Measurements from ENCODE around the gene GPATCH11.

The GPATCH11 gene

DNA sequence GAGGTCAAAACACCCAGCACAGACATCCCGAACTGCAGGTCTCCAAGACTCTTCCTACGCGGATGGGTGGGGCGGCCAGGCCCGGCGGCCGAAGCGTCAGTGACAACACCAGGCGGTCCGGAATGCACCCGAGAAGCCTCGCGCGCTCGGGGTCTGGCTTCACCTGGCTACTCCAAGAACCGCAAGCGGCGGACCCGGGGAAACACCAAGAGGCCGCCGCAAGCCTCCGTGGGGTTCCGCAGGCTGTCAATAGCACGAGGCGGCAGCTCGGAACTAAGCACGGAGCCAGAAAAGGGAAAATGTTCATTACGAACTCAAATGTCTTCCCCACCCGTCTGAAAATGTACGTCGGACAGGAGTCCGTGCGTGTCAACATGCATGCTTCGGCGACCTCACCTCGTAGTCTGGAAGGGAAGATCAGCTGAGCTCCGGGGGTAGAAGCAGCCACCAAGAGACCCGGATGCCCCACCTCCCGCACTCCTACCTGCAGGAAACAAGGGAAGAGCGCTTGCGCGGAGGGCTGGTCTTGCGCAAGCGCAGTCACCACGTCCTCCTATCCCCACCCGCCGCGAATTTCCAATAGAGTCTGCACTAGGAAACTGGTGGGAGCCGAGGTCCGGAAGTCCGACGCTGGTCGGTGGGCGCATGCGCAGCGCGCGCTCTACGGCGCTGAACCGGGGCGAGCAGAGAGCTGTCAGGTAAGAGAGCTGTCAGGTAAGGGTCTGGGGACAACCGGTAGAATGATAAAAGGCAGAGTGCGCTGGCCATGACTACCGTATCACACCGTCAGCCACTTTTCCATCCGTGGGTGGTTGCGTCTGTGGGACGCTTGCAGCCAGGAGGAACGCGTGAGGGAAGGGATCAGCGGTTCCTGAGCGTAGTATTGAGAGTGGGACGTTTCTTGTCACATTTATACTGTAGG is at the start of gene GPATCH11, which contains the start of gene HEATR5B:
TSS of gene GPATCH11 (plus strand) at position 646 of the 922 bp plus-strand sequence. CDS start 3,864 bp downstream, outside the sequence.
TSS of gene HEATR5B (minus strand) at position 500 of the 922 bp plus-strand sequence. CDS start 958 bp downstream, outside the sequence.
- peaks cover 10% of the 10 kb centered on the region for H3K4me1 ChIP-seq (ENCODE audit: control insufficient read depth, insufficient read depth, low read length)
- H3K9ac ChIP-seq (ENCODE audit: low read length), result peak within 1 kb of the TSS; percentile 69
- H3K27ac ChIP-seq (ENCODE audit: low read depth, low read length), result peak within 1 kb of the TSS; percentile 53
- peak within 1 kb of the TSS; percentile 96 for H3K4me3 ChIP-seq (ENCODE audit: low read length)
- no peaks in the 10 kb centered on the region for H3K27me3 ChIP-seq (ENCODE audit: control insufficient read depth, insufficient read depth, low read length)
- peaks cover 2% of the 10 kb centered on the region for H3K36me3 ChIP-seq (ENCODE audit: control insufficient read depth, insufficient read depth, low read length)

- no peak overlapping the region for H3K4me3 ChIP-seq (ENCODE audit: low read length)
- H3K27ac ChIP-seq (ENCODE audit: low read depth, low read length), result no peak overlapping the region
- H3K36me3 ChIP-seq (ENCODE audit: control insufficient read depth, insufficient read depth, low read length), result no peaks in the 10 kb centered on the region
- no peaks in the 10 kb centered on the region for H3K27me3 ChIP-seq (ENCODE audit: control insufficient read depth, insufficient read depth, low read length)
- no peaks in the 10 kb centered on the region for H3K4me1 ChIP-seq (ENCODE audit: control insufficient read depth, insufficient read depth, low read length)
- H3K9ac ChIP-seq (ENCODE audit: low read length), result no peak overlapping the region
These were observed 46.5 kb upstream of the GPATCH11 start for GRCh38 chr2:37037771-37038170.

DNA sequence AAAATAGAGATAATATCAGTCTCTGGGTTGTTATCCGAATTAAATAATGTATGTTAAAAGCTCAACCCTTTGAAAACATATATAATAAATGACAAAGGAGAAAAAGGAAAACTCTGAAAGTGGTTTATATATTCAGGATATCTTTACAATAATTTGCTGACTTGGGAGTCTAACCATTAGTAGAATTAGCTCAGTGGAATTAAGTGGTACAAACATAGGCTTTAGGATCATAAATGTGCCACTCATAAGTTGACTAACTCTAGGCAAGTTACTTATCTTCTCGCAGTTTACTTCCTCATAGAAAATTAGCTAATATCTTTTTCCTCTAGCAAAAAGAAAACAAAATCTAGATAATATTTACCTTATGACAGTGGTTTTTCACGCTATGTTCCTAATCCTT is 44.7 kb upstream of the GPATCH11 start:
- Histone ChIP-seq H3K27me3 (ENCODE audit: control insufficient read depth, insufficient read depth, low read length) (no peaks in the 10 kb centered on the region), H3K27ac (ENCODE audit: low read depth, low read length) (no peak overlapping the region), H3K9ac (ENCODE audit: low read length) (no peak overlapping the region), H3K4me1 (ENCODE audit: control insufficient read depth, insufficient read depth, low read length) (no peaks in the 10 kb centered on the region), H3K4me3 (ENCODE audit: low read length) (no peak overlapping the region), H3K36me3 (ENCODE audit: control insufficient read depth, insufficient read depth, low read length) (no peaks in the 10 kb centered on the region)

GRCh38 chr2:37052600-37053332 is 31.6 kb upstream of the GPATCH11 start:
- Histone ChIP-seq H3K36me3 (ENCODE audit: control insufficient read depth, insufficient read depth, low read length) (peaks cover 15% of the 10 kb centered on the region), H3K4me1 (ENCODE audit: control insufficient read depth, insufficient read depth, low read length) (no peaks in the 10 kb centered on the region), H3K27me3 (ENCODE audit: control insufficient read depth, insufficient read depth, low read length) (no peaks in the 10 kb centered on the region), H3K27ac (ENCODE audit: low read depth, low read length) (no peak overlapping the region), H3K4me3 (ENCODE audit: low read length) (no peak overlapping the region), H3K9ac (ENCODE audit: low read length) (no peak overlapping the region)

DNA sequence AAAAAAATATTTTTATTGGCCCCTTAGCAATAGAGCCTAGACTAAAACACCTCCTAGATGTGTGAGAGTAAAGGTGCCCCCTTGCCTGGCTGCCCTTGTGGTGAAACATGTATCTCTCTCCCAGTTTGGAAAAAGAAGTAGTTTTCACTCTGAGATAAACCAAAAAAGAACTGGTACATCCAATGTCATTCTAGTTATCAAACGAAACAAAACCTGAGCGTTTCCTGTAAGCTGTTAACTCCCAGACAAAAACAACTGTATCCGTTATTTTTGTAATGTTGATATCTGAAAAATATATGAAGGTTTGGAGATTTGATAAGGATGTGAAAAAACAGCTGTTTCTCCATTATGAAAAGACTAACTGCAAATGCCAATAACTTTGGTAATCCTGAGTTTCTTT is 24.5 kb upstream of the GPATCH11 start:
- no peak overlapping the region for H3K4me3 ChIP-seq (ENCODE audit: low read length)
- H3K36me3 ChIP-seq (ENCODE audit: control insufficient read depth, insufficient read depth, low read length), result peaks cover 19% of the 10 kb centered on the region
- no peaks in the 10 kb centered on the region for H3K4me1 ChIP-seq (ENCODE audit: control insufficient read depth, insufficient read depth, low read length)
- H3K27me3 ChIP-seq (ENCODE audit: control insufficient read depth, insufficient read depth, low read length), result no peaks in the 10 kb centered on the region
- no peak overlapping the region for H3K27ac ChIP-seq (ENCODE audit: low read depth, low read length)
- H3K9ac ChIP-seq (ENCODE audit: low read length), result no peak overlapping the region

DNA sequence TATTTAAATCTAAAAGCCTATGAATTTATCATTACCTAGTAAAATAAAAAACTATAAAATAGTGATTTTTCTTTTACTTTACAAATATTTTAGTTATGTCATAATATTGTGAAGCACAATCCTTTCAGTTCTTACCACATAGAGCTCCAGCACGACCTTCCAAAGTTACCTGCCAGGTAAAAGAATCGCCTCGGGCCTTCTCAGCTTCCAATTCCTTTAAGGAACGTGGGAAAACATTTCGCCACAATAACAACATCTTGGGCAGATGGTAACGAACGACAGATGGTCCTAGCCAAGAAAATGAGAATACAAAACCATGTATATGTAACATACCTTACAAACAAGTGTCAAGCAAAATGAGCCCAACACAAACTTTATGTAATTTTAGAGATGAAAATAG is 23.9 kb upstream of the GPATCH11 start:
- H3K36me3 ChIP-seq (ENCODE audit: control insufficient read depth, insufficient read depth, low read length), result peaks cover 20% of the 10 kb centered on the region
- no peak overlapping the region for H3K9ac ChIP-seq (ENCODE audit: low read length)

DNA sequence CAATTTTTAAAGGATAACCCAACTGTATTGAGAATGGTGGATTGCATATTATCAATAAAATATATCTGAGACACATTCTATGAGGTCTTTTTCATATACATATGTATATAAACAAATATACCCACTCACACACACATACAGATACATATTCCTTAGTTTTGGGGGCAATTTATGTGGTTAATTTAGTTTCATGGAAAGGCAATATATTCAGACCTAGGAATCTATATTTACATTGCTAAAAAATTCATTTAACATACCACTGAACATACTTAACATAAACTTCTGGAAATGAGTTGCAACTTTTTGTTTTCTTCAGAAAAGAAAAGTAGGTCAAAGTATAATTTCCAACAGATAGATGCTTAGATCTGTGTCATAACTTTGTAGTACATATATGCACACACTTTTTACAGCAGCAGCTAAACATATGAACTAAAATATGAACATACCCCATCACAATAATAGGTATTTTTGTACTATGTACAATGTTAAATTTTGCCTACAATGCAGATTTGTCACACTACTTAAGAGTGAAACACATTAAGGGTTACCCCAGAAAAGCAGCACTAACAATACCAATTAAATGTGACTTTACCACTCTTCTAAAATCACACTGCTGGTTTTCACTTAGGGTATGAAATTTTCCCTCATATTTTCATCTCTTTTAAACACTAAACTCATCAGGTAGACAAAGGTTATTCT is 23.2 kb upstream of the GPATCH11 start:
- Histone ChIP-seq H3K9ac (ENCODE audit: low read length) (no peak overlapping the region), H3K27ac (ENCODE audit: low read depth, low read length) (no peak overlapping the region)

More for the DNA sequence above, 23.9 kb upstream of the GPATCH11 start:
- Histone ChIP-seq H3K27ac (ENCODE audit: low read depth, low read length) (no peak overlapping the region), H3K27me3 (ENCODE audit: control insufficient read depth, insufficient read depth, low read length) (no peaks in the 10 kb centered on the region), H3K4me1 (ENCODE audit: control insufficient read depth, insufficient read depth, low read length) (no peaks in the 10 kb centered on the region), H3K4me3 (ENCODE audit: low read length) (no peak overlapping the region)

DNA sequence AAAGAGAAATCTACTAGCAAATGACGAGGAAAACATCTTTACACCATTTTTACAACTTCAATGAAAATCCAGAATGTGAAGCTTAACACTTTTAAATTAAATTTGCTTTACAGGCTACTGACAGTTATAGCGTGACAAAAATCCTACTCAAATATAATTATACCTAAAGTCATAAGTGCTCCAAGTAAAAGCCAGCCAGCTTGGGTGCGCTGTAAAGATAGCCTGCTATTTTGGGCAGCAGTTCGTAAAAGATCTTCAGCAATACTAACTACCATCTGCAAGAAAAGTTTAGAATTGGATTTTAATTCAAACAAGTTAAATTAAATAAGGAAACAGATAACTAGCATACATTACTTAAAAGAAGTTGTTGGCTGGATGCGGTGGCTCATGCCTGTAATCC is 22.5 kb upstream of the GPATCH11 start:
- no peak overlapping the region for H3K27ac ChIP-seq (ENCODE audit: low read depth, low read length)
- peaks cover 21% of the 10 kb centered on the region for H3K36me3 ChIP-seq (ENCODE audit: control insufficient read depth, insufficient read depth, low read length)
- no peaks in the 10 kb centered on the region for H3K4me1 ChIP-seq (ENCODE audit: control insufficient read depth, insufficient read depth, low read length)
- H3K9ac ChIP-seq (ENCODE audit: low read length), result no peak overlapping the region
- H3K4me3 ChIP-seq (ENCODE audit: low read length), result no peak overlapping the region
- no peaks in the 10 kb centered on the region for H3K27me3 ChIP-seq (ENCODE audit: control insufficient read depth, insufficient read depth, low read length)

More for the DNA sequence above, 23.2 kb upstream of the GPATCH11 start:
- peaks cover 26% of the 10 kb centered on the region for H3K36me3 ChIP-seq (ENCODE audit: control insufficient read depth, insufficient read depth, low read length)
- no peaks in the 10 kb centered on the region for H3K27me3 ChIP-seq (ENCODE audit: control insufficient read depth, insufficient read depth, low read length)
- no peaks in the 10 kb centered on the region for H3K4me1 ChIP-seq (ENCODE audit: control insufficient read depth, insufficient read depth, low read length)
- no peak overlapping the region for H3K4me3 ChIP-seq (ENCODE audit: low read length)

DNA sequence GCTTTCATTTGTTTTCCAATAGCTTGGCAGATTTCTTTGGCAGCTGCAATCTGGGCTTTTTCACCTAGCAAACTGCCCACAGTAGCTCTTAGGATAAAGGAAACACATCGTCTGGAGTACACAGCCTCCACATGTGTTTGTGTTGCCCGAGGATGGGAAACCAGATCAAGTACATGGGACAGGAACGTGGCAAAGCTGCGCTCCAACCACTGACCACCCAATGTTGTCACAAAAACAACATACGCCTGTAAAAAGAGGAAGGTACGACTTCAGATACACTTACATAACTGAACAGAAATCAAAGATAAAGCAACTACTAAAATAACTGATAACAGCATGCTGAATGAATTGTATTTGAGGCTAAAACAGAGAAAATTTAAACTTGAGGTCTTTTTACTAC is 15.6 kb upstream of the GPATCH11 start:
- Histone ChIP-seq H3K4me1 (ENCODE audit: control insufficient read depth, insufficient read depth, low read length) (no peaks in the 10 kb centered on the region), H3K4me3 (ENCODE audit: low read length) (no peak overlapping the region), H3K9ac (ENCODE audit: low read length) (no peak overlapping the region), H3K27me3 (ENCODE audit: control insufficient read depth, insufficient read depth, low read length) (no peaks in the 10 kb centered on the region), H3K27ac (ENCODE audit: low read depth, low read length) (no peak overlapping the region), H3K36me3 (ENCODE audit: control insufficient read depth, insufficient read depth, low read length) (peaks cover 15% of the 10 kb centered on the region)

- Histone ChIP-seq H3K27ac (ENCODE audit: low read depth, low read length) (no peak overlapping the region), H3K4me1 (ENCODE audit: control insufficient read depth, insufficient read depth, low read length) (no peaks in the 10 kb centered on the region), H3K27me3 (ENCODE audit: control insufficient read depth, insufficient read depth, low read length) (no peaks in the 10 kb centered on the region), H3K9ac (ENCODE audit: low read length) (no peak overlapping the region), H3K36me3 (ENCODE audit: control insufficient read depth, insufficient read depth, low read length) (peaks cover 10% of the 10 kb centered on the region), H3K4me3 (ENCODE audit: low read length) (no peak overlapping the region)
These were observed 13.4 kb upstream of the GPATCH11 start for GRCh38 chr2:37070931-37071330.

DNA sequence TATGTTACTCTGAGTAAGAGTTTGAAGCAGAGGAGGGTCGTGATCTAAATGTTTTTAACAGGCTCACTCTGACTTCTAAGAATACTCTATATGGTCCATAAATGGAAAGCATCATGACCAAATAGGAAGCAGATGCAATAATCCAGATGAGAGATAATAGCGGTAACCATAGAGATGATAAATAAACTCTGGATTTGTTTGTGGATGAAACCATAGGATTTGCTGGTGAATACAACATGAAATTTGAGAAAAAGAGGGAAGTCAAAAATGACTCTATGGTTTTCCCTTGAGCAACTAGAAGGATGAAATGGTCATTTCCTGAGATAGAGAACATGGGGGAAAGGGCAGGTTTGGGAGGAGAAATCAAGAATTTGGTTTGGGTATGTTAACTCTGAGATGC is 4.1 kb upstream of the GPATCH11 start:
- peaks cover 8% of the 10 kb centered on the region for H3K4me1 ChIP-seq (ENCODE audit: control insufficient read depth, insufficient read depth, low read length)
- no peak overlapping the region for H3K9ac ChIP-seq (ENCODE audit: low read length)
- H3K27ac ChIP-seq (ENCODE audit: low read depth, low read length), result no peak overlapping the region
- no peak overlapping the region for H3K4me3 ChIP-seq (ENCODE audit: low read length)
- no peaks in the 10 kb centered on the region for H3K27me3 ChIP-seq (ENCODE audit: control insufficient read depth, insufficient read depth, low read length)
- H3K36me3 ChIP-seq (ENCODE audit: control insufficient read depth, insufficient read depth, low read length), result peaks cover 4% of the 10 kb centered on the region

DNA sequence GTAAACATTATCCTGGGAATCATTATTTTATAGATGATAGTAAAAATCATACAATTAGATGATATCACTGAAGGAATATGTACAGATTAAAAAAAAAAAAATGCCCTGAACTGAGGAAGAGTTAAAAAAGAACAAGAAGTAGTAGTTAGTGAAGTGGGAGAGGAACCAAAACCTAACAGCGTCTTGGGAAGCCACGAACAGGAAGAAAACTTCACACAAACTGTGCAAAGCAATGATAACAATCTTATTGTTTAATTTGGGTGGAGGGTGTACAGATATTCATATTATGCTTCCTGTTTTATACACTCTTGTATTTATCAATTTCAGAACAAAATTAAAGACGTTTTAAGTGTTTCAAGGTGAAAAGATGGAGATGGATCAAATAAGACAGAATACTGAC is 3.6 kb upstream of the GPATCH11 start:
- no peaks in the 10 kb centered on the region for H3K27me3 ChIP-seq (ENCODE audit: control insufficient read depth, insufficient read depth, low read length)
- H3K27ac ChIP-seq (ENCODE audit: low read depth, low read length), result no peak overlapping the region
- no peak overlapping the region for H3K4me3 ChIP-seq (ENCODE audit: low read length)
- H3K9ac ChIP-seq (ENCODE audit: low read length), result no peak overlapping the region
- H3K4me1 ChIP-seq (ENCODE audit: control insufficient read depth, insufficient read depth, low read length), result peaks cover 10% of the 10 kb centered on the region
- H3K36me3 ChIP-seq (ENCODE audit: control insufficient read depth, insufficient read depth, low read length), result peaks cover 2% of the 10 kb centered on the region
